HS-5 (cell line): ENCODE data around the gene MAP4K3.

Experiments used
- DNase-seq: peaks from one replicate; pipeline ENCODE4 v3.0.0-alpha.2; 2012; ENCODE audit warnings: low read depth

Gene MAP4K3

GRCh38 chr2:39445934-39446333, 8.8 kb upstream of the MAP4K3 start:
- DNase-seq: no peak

DNA sequence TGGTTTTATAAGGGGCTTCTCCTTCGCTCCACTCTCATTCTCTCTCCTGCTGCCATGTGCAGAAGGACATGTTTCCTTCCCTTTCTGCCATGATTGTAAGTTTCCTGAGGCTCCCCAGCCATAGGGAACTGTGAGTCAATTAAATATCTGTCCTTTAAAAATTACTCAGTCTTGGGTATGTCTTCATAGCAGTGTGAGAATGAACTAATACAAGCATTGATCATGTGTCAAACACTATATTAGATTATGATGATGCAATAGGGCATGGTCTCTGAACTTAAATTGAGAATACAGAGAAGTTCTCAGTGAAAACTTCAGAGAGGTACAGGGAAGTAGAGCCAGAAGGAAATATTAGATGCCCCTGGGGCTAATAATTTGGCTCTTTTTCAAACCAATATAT, 5.9 kb upstream of the MAP4K3 start:
- no peak for DNase-seq

DNA sequence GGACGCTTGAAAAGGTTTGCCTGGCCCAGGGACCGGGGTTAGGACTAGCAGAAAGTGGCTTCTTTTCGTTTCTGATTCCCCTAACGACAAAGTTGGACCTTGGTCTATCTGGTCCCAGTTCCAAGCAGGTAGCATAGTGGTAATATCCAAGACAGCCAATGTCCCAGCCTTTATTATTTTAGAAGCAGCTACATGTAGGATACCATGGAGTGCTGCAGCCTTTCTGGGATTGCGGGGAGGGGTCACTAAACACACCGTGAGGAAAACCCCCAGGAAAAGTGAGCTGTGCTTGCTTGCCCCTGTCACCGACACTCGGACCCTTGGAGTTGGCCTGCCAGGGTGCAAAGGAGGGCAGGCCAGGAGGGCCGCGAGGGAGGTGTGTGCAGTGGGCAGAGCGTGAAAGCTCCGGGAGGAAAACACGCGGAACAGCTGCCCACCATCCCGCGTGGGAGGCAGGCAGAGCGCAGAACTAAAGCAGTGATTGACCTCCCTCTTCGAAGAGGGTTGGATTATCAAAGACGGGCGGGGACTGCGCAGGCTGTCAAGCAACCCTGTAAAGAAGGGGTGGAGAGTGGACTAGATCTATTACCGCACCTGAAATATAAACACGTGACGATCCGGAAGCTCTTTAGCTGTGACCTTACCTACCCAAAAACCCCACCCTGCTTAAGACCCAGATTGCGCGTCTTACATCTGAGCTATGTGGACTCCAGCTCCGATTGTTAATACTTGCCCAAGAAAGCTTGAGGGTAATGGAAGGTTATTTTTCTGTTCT, 624 bp upstream of the MAP4K3 start:
- no peak for DNase-seq

DNA sequence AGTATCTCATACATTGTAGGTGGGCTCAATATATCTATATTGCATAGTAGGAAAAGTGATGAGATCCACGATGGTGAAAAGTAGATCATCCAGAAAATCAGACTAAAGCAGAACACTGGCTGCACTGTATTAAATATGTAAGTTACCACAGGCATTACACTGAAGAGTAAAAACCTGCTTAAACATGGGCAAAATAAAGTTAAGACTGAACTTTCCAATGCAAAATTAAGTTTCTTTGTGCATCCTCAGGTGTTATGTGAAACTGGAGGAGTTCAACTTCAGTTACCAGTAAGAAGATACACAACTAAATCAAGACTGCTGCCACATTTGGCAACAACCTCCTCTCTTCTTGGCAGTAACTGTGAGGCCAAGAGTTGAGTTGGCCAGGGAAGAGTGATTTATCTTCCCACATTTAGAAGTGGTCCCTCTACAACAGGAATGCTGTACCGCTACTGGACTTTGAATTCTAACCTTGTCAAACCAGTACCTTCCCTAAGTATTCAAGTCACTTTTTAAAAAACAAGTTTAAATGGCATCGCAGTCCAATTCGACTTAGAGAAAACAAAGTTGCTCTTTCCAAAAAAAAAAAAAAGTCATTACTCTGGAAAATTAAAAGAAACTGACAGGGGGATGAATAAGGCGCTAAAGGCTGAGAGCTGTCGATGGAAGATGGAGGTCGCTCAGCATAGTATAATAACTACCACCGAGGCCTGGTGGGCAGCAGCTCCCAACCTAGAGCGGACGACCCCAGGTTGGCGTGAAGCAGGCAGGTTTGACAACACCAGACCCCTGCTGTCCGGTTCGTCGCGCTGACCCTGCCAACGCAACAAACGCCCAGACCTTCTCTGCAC, 1.1 kb downstream of the MAP4K3 start:
- DNase-seq: no peak

DNA sequence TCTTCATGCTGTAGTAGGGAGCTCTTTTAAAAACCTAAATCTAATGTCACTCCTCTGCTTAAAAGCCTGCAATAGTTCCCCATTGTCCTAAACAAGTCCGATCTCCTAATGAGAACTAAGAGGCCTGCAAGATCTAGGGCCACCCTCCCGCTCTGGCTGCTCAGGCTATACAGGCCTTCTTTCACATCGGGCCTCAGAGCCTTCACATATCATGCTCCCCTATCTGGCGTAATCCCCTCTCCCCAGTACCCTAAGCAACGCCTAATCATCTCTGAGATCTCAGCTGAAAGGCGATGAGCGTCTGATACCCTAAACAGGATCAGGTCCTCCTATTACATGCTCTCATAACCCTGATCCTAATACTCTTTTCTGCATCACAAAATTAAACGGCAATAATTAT, 1.9 kb downstream of the MAP4K3 start:
- no peak for DNase-seq

DNA sequence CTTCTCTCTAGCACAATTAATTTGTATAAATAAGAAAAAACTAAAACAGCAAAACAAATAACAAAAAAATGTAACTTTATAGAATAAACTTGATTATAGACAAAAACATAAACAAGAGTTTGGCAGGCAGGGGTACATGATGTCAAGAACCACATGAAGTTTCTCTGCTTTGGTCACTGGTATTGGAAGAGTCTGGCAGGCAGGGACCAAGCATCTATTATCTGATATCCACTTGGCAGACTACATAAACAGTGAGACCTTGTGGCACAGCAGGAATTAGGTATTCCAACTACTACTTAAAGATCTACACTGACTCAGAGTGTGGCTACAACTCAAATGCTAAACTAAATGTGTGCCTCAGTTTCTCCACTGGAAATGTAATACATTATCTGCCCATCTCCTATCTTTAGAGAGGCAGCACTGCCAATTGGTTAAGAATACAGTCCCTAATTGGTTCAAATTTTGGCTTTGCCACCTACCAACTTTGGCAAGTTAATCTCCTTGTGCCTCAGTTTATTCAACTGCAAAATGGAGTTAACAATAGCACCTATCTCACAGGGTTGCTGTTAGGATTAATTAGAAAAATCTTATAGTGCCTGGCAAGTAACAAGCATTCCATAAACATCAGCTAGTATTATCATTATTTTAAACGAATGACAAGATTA, 2.7 kb downstream of the MAP4K3 start:
- no peak for DNase-seq

GRCh38 chr2:39433586-39434195, 3.4 kb downstream of the MAP4K3 start:
- no peak for DNase-seq

DNA sequence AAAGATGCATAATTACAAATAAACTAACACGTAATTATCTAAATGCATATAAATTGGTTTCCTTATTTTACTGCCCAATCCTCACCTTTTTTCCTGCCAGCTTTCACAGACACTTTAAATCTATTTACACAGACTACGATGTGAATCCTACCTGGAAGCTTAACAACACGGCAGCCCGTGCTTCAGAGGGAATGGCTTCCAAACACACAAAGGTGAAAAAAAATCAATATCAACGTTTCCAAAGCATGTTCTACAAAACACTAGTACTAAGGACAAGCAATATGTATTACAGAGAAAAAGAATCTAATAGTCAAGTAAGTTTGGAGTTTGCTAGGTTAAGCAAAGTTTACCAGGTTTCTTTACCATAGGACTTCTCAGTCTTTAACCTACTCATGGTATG, 4.4 kb downstream of the MAP4K3 start:
- no peak for DNase-seq

GRCh38 chr2:39431592-39432316, 5.3 kb downstream of the MAP4K3 start:
- DNase-seq: no peak

DNA sequence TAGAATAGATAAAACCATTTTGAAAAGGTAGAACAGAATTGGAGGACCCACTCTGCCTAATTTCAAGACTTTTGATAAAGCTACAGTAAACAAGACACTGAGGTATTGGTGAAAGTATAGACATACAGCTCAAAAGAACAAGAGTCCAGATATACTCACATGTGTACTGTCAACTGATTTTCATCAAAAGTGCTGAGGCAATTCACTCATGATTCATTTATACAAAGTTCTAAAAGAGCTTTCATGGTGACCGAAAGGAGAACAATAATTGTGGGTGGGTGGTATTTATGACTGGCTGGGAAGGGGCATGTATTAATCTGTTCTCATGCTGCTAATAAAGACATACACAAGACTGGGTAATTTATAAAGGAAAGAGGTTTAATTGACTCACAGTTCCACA, 7.3 kb downstream of the MAP4K3 start:
- DNase-seq: no peak

DNA sequence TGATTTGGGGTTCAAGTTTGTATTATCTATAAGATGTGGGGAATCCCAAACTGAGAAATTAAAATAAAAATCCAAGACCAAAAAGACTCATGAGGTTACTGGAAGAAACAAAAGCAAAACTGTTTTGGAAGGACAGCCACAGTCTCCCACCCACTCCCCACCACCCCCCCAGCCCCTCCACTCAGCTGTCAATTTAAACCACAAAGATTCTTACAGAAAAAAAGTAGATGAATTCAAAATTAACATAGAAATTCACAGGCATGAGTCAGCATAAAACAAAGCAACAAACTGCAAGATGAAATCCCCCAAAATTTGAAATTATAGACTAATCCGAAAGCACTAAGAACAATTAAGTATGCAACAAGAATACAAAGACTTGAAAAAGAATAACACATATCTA, 12.1 kb downstream of the MAP4K3 start:
- no peak for DNase-seq

DNA sequence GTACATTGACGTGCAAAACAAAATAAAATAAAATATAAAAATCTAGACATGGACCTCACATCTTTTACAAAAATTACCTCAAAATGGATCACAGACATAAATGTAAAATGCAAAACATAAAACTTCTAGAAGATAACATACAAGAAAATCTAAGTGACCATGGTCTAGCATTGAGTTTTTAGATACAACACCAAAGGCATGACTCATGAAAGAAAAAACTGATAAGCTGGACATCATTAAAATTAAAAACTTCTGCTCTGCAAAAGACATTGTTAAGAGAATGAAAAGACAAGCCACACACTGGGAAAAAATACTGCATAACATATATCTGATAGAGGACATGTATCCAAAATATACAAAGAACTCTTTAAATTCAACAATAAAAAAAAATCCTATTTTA, 14.4 kb downstream of the MAP4K3 start:
- DNase-seq: no peak

- no peak for DNase-seq
Observed at GRCh38 chr2:39421354-39421753, 15.7 kb downstream of the MAP4K3 start.

GRCh38 chr2:39419282-39420223, 17.5 kb downstream of the MAP4K3 start:
- DNase-seq: no peak

DNA sequence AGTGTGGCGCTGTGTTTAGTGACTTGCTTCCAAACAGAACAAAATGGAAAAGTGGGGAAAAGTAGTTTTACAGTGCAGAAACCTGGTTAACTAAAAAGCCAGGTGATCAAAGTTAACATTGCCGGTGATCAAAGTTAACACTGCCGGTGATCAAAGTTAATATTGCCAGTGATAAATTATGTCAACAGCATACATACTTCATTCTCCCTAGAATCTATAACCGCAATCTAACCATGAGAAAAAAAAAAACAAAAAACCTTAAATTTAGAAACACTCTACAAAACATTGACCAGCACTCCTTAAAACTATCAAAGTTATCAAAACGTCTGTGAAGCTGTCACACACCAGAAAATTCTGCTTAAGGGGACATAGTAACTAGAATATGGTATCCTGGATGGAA, 18.6 kb downstream of the MAP4K3 start:
- DNase-seq: no peak

DNA sequence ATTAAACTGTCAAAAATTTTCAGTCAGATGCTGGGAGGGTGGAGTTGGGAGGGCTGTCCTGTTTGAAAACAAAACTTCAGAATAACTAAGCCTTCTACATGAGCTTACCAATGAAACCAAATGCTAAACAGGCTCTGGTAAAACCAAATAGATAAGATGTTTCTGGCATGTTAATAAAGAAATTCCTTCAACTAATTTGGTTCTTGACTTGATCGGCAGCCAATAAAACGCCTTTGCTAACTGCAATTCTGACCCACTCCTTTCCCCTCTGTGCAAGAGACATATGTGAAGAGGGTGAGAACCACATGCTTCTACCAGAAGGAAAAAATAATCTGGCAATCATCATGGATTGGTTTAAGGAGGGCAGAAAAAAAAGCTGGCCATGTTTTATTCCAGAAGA, 20.9 kb downstream of the MAP4K3 start:
- DNase-seq: no peak

DNA sequence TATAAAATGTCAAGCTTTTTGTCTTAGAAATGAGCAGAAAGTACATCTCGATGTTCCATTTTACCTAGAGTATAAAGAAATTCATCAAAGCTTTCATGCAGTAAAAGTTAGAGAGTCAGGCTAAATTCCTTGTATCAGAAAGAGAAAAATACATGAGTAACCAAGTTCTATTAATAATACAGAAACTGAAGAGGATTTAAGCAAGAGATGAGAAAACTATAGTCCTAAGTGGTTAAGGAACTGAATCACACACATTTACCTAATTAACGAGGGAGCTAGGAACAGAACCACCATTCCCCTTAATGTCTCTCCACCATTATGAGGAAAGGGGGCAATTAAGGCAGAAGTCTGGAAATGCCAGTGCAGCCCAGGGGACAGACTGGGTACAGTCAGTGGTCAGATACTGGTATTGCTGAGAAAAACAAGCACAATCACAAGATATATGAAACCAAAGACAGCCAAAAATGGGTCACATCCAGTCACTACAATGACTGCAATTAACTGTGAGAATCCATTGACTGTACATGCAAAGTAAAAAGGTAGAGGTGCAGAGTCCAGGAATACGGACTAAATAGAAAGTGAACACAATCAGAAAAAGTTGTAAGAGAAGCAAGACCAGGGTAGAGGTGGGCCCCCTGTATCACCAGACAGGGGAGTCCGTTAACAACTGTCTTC, 23.9 kb downstream of the MAP4K3 start:
- no peak for DNase-seq

- DNase-seq: peak; percentile 89
Observed at GRCh38 chr2:39411181-39411944, 25.7 kb downstream of the MAP4K3 start.

DNA sequence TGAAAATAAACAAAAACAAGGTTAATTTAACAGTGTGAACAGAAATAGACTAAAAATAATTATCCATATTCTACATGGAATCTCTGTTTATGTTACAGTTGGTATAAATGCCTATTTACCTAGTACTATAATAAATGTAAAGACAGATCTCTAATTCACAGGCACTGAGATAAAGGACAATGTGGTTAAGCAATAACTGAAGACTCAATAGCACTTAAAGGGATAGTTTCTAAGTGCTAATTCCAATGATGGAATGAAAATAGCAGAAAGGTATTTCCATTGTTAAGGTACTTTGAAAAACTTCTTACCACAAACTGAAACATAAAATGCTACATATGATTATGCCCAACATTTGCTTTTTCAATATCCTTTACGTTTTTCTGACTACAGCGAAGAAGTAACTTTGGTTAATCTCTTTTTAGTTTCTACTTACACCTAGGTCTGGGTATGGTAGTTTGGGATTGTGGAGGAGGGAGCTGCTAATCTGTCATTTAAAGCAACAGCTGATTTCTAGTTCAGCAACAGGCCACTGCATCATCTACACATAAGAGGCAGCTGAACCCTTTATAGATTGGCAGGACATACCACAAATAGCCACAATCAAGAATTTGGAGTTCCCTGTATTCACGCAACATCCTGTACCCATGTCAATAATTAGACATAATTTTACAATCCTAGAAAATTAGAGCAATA, 27.2 kb downstream of the MAP4K3 start:
- no peak for DNase-seq
